ENCODE results near the gene LRMDA. TPM values are rescaled to one million over a fixed set of nuclear protein-coding genes. Genes with fewer than 3 reads are reported as not detected.

LRMDA gene
- total RNA-seq, 1 experiment from 2014 or later, result not detected

DNA sequence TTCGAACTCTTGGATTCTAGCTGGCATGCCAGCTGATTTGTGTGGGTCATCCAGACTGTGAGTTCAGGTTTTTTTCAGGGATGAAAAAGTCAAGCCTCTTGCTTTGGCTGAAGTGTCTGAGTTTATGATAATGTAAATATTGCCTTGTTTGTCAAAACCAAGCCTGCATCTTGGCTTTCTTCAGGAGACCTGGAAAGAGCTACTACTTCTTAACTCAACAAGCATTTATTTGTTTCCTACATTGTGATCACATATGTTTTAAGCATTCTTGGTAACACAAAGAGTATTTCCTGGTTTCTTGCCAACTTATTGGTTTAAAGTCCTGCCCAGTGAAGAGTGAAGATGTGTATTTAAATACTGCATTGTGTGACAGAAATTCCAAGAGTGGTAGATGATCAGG lies 407.1 kb downstream of the LRMDA start:
- BruUV-seq (replicated peaks), result no TSS peak
- Histone ChIP-seq H3K27ac (ENCODE audit: low read depth, low read length, poor library complexity, severe bottlenecking) (no peak overlapping the region), H3K4me3 (ENCODE audit: low read depth, low read length, poor library complexity, severe bottlenecking) (no peak overlapping the region), H3K36me3 (ENCODE audit: insufficient read depth, low read length, poor library complexity, severe bottlenecking) (no peaks in the 10 kb centered on the region), H3K27me3 (replicated peaks; ENCODE audit: insufficient read depth, low read depth, low read length, poor library complexity) (no peaks in the 10 kb centered on the region), H3K9me3 (ENCODE audit: low read depth, low read length, poor library complexity, severe bottlenecking) (no peaks in the 10 kb centered on the region), H3K4me1 (ENCODE audit: insufficient read depth, low read length, poor library complexity, severe bottlenecking) (no peaks in the 10 kb centered on the region)
- ChIA-PET CTCF (no interaction called here), POLR2A (ENCODE audit: low non-redundant PET) (no interaction called here)
- intact Hi-C loops (cut with micrococcal nuclease; ENCODE audit: unreplicated experiment), result no loop called here
- DNase-seq (ENCODE audit: low spot score), result no peak
- TF ChIP-seq EZH2 (IDR thresholded peaks at IDR 0.05; ENCODE audit: borderline replicate concordance, low read depth, low read length, poor library complexity, severe bottlenecking) (no peak), CTCF (conservative IDR thresholded peaks at IDR 0.05; ENCODE audit: low read depth, low read length) (no peak)

DNA sequence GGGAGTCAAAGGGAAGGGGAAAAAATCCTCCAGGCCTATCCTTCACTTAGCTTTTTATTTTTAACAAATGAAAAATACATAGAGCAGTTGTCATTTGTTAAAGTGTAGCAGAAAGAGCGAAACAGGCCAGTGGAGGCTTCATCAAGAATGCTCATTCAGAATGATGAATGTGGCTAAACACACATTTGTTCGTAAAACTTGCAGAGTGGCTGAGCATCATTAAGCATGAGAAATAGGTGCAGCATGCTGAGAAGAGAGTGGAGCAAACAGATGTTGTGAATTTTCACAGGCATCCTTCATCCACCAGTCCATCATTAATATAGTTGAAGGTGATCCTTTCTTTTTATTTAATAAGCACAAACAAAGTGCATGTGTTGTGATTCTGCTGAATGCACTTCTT lies 407.6 kb downstream of the LRMDA start:
- CTCF ChIA-PET, result no interaction called here
- Histone ChIP-seq H3K4me1 (ENCODE audit: insufficient read depth, low read length, poor library complexity, severe bottlenecking) (no peaks in the 10 kb centered on the region), H3K9me3 (ENCODE audit: low read depth, low read length, poor library complexity, severe bottlenecking) (no peaks in the 10 kb centered on the region), H3K36me3 (ENCODE audit: insufficient read depth, low read length, poor library complexity, severe bottlenecking) (no peaks in the 10 kb centered on the region), H3K4me3 (ENCODE audit: low read depth, low read length, poor library complexity, severe bottlenecking) (no peak overlapping the region), H3K27ac (ENCODE audit: low read depth, low read length, poor library complexity, severe bottlenecking) (no peak overlapping the region), H3K27me3 (replicated peaks; ENCODE audit: insufficient read depth, low read depth, low read length, poor library complexity) (no peaks in the 10 kb centered on the region)
- intact Hi-C loops (cut with micrococcal nuclease; ENCODE audit: unreplicated experiment), result no loop called here
- DNase-seq (ENCODE audit: low spot score), result no peak
- BruUV-seq (replicated peaks), result no TSS peak
- TF ChIP-seq CTCF (conservative IDR thresholded peaks at IDR 0.05; ENCODE audit: low read depth, low read length) (no peak), EZH2 (IDR thresholded peaks at IDR 0.05; ENCODE audit: borderline replicate concordance, low read depth, low read length, poor library complexity, severe bottlenecking) (no peak)
- POLR2A ChIA-PET (ENCODE audit: low non-redundant PET), result no interaction called here

- BruUV-seq (replicated peaks), result no TSS peak
- no peak for DNase-seq (ENCODE audit: low spot score)
Measured at GRCh38 chr10:75841266-75841665, 409.8 kb downstream of the LRMDA start.

More at GRCh38 chr10:75841266-75841665, 409.8 kb downstream of the LRMDA start:
- Histone ChIP-seq H3K4me3 (ENCODE audit: low read depth, low read length, poor library complexity, severe bottlenecking) (no peak overlapping the region), H3K9me3 (ENCODE audit: low read depth, low read length, poor library complexity, severe bottlenecking) (no peaks in the 10 kb centered on the region), H3K27ac (ENCODE audit: low read depth, low read length, poor library complexity, severe bottlenecking) (no peak overlapping the region), H3K4me1 (ENCODE audit: insufficient read depth, low read length, poor library complexity, severe bottlenecking) (no peaks in the 10 kb centered on the region), H3K27me3 (replicated peaks; ENCODE audit: insufficient read depth, low read depth, low read length, poor library complexity) (no peaks in the 10 kb centered on the region), H3K36me3 (ENCODE audit: insufficient read depth, low read length, poor library complexity, severe bottlenecking) (no peaks in the 10 kb centered on the region)
- ChIA-PET CTCF (no interaction called here), POLR2A (ENCODE audit: low non-redundant PET) (no interaction called here)
- TF ChIP-seq EZH2 (IDR thresholded peaks at IDR 0.05; ENCODE audit: borderline replicate concordance, low read depth, low read length, poor library complexity, severe bottlenecking) (no peak), CTCF (conservative IDR thresholded peaks at IDR 0.05; ENCODE audit: low read depth, low read length) (no peak)
- intact Hi-C loops (cut with micrococcal nuclease; ENCODE audit: unreplicated experiment), result no loop called here
